NOMO-1 treated with DMSO at 0.1 percent for 48 hours (cell line): ENCODE measurements around the gene ZBTB37.
"Not testable (repeated sequence)": the region's sequence is repeated elsewhere in the genome, so short reads cannot be mapped to it uniquely, and the experiment has no call there.

ENCODE experiments used
- DNase-seq: peaks from one replicate; lab custom pipeline; 2025; ENCODE audit not compliant: unreplicated experiment; lab: John Stamatoyannopoulos, UW

The ZBTB37 gene

DNA sequence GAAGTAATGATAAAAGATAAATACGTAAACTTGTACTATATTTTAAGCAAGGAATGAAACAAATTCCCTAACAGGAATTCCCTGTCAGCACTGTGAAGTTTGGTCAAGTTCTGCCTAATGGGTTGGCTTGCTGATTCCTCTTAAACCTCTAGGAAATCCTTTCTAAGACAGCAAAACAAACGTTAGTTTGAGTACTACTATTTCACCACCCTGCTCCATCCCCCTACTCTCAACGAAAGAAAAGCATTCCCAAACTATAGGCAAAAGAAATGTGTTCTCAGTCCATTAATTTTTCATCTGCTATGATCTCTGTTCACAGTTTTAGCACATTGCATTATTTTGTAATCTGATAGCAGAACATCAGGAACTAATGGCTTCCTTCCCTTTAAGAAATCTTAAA lies 32.8 kb downstream of the ZBTB37 start:
- DNase-seq: no peak

DNA sequence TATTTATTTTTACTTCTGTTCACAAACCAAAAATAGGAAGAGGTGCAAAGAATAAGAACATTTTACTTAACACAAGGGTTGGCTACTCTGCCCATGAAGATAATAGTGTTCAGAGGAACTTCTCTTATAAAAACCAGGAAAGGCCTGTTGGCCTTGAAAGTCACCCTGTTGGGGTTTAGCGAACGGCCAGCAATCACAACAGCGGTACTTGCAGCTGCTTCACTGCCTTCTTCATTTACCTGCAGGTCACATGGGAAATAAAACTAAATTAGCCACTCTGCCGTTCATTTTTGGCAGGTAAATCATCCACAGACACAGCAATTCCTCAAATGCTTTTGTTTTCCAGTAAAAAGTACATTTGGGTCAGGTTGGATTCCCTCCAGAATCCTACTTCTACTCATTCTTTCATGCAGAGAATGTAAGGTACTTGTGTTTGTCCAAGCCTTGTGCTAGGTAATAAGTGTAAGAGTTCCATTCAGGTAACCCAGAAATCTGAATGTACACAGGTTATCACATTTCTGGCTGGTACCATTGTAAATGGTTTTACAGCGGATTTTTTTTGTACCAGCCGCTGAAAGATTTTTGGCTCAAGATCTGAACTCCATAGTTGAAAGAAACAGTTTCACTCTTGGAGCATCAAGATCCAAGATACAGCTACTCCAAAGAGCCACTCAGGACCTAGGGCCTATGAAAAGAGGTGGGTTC lies 35.8 kb downstream of the ZBTB37 start:
- no peak for DNase-seq

DNA sequence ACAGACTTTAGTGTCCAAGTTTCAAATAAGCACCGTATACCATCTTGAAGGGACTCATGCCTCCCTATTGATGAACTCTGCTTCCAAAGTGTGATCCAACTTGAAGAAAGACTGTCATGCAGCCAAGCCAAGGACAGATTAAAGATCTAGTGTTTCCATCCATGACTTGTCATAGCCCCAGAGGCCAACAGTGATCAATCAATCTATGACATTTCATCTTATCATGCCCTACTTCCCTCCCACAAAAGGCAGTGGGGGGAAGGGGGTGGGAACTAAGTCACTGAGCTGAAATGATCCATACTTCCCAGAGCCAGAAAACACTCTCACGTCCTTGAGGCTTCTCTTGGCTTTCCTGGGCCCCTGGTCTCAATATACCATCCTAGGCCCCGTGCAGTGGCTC lies 44.9 kb downstream of the ZBTB37 start:
- DNase-seq: no peak

DNA sequence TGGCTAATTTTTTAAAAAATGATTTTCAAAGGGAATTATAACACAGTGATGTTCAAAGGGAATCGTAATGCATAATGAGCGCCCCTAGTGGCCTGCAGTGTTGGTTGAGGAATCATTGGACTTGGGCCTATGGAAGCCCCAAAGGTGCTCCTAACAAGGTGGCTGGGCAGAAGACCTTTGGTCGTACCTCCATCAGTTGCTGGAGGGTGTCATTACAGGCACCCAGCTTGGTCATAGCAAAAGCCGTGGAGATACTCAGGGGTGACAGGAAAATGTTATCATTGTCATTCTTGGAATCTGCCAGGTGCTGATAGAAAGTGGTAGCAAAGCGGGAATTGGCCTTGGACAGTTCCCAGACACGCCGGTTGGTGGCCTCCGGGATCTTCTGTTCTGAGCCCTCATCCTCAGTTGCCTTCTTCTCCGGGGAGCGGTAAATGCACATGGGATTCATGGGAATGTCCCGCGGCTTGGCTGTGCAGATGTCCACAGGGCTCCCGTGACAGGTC lies 46.2 kb downstream of the ZBTB37 start:
- DNase-seq: no peak

DNA sequence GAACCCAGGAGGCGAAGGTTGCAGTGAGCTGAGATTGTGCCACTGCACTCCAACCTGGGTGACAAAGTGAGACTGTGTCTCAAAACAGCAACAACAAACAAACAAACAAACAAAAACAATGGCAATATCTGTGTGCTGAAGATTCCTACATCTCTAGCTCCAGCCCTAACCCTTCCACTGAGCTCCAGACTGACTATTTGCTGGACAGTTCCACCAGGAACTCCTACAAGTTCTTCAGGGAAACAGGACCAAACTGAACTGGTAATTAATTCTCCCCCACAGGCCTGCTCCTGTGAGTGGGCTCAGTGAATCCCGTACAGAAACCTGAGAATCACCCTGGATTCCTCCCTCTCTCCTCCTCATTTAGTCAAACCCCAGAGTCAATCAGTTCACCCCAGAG lies 47.4 kb downstream of the ZBTB37 start:
- DNase-seq: no peak

DNA sequence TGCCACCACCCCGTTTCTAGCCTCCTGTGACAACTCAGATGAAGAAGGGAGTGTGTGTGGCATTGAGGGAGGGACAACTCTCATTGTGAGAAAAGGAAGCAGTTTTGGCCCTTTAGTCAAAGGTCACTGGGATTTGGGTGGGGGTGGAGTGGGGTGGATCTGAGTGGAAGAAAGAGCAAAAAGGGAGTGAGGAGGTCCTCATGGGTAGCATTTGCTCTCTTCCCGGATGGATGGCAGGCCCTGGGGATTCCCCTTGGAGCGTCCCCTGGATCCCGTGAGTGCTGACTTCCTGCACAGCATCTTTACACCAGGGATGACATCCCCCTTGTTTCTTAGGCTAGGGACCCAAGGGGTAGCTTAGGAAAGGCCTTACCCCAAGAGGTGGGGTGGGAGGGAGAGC lies 48.5 kb downstream of the ZBTB37 start:
- DNase-seq: no peak

DNA sequence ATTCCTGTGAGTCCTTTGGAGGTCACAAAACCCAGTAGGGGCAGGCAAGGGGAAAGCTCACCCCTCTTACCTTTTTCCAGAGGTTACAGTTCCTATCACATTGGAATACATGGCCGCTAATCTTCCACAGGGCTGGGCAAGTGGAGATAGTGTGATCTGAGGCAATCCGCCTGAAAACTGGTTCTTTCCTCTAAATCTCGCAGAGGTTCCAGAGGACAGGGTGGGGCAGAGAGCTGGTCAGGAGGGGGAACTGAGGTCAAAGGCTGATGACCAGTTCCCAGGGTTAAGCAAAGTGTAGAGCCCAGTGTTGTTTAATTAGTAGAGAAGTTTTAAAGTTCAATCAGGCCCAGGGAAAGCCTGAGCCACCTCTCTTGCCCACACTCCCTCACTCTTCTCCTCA lies 49.0 kb downstream of the ZBTB37 start, which contains the start of gene SERPINC1:
SERPINC1 (minus strand) TSS at position 179 of the 400 bp plus-strand sequence; CDS start at position 111, 68 bp downstream.
- no peak for DNase-seq

DNA sequence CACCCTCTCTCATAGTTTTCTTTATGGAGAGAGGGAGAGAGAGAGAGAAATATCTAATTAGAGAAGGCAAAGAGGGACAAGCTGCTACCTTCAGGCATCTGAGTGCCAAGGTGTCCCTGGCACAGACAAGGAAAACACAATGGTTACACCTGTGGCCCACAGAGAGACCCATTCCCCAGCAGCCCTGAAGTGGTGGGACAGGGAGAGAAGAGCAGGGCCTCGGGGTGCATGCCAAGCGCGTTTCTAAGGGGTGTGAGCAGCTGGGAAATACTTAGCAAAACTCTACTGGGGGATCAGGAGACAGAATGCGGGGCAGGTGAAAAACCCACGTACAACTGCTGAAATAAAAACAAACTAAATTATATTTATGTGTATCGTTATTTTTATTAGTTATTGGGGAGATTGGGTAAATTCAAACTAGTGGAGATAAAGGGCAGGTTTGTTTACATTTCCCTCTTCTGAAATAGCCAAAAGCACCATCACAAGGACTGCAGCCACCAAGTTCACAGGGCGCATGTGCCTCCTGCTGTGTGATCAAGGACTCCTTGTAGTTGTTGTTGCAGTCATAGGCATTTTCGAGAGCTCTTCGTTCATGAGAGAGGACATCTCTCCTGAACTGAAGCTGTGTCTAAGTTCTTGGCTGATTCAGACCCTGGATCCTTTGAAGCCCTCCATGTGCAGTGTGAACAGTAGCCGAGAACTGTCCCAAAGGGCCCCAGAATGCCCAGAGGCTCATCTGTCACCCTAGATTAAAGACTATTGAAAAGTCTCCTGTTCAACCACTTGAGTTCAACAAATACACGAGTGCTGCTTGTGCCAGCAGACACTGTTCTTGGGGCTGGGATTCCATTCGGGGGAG lies 49.7 kb downstream of the ZBTB37 start:
- DNase-seq: no peak

DNA sequence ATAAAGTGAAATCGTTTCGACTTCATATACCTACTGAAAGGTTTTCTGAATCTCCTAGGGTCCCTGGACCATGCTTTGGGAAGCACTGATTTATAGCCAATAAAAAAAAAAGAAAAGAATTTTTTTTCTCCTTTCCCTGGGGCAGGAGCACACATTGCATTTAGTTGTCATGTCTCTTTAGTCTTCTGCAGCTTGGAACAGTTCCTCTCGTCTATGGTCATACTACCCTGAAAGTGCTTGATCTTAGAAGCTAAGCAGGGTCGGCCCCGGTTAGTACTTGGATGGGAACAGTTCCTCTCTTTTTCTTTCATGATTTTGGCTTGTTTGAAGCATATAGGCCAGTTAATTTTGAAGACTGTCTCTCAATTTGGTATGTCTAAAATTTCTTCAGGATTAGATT lies 52.7 kb downstream of the ZBTB37 start:
- no peak for DNase-seq

DNA sequence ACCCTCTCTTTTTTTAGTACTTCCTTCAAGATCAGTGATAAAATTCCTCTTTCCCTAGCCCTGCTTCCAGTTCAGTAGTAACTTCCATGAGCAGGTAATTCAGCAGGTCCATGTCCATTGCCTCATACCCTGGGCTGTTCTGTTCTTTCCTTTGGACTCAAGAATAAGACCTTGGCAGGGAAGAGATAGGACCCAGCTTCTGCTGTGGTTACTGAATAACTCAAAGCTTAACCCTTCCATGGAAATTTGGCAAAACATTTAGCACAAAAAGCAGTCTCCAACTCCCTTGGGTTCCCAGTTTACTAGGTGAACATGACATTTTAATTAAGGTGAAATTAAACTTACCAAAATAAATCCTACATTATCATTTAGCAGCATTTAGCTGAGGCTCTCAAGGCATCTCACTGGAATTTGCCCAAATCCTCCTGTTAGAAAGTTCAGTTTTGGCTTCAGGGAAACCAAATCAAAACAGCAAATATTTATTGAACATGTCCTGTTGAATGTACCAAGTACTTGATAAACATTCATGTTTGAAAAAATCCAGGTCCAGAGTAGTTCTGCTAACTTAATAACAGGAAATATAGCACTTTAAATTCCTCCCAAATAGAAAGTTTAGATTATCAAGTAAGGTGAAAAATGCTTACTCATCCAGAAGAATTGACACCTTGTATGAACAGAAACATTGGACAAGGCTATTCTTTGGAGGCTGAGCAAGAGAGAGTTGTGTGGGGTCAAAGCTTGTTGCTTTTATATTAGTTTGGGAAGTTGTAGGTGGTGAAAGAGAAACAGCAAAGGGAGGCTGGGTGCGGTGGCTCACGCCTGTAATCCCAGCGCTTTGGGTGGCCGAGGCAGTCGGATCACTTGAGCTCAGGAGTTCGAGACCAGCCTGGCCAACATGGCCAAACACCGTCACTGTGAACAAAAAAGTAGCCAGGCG lies 57.4 kb downstream of the ZBTB37 start:
- DNase-seq: no peak

DNA sequence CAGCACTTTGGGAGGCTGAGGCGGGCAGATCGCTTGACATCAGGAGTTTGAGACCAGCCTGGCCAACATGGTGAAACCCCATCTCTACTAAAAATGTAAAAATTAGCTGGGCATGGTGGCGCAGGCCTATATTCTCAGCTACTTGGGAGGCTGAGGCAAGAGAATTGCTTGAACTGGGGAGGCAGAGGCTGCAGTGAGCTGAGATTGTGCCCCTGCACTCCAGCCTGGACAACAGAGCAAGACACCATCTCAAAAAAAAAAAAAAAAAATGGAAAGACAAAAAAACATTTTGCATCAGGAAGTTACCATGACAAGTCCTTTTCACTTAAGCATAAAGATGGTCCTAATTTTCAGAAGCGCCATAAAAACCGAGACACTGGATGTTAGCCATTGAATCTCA lies 62.4 kb downstream of the ZBTB37 start:
- not testable (repeated sequence) for DNase-seq

DNA sequence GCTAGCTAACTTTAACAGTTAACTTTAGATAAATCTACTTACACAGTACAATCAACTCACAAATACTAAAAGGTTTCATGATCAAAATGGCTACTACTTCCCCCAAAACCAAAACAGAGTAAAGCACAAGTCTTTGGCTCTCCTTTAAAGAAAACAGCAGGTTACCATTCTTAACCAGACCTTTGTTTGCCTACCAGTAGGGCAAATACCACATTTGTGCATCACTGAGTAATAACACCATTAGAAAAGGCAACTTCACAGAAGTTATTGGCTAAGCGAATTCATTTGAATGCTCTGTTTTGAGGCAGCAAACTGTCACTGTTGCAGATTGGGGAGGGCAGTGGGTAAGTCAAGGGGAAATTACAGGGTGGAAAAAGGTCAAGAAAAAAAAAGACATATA lies 66.3 kb downstream of the ZBTB37 start:
- DNase-seq: no peak

DNA sequence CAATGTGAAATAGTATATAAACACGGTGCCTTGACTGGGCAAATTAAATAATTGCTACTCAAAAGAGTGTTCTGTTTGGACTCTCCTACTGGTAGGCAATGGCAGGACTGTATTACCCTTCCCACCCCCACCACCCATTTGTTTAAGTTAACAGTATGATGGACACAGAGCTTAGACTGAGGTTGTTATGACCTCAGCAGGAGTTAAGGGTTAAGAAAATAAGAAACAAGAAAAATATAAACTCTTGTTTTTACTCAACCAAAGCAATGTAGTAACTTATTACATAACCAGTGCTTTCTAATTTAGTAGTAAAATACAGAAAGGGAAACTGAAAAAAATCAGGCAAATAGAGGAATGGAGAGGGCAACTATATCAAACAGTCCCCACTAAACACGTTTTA lies 68.9 kb downstream of the ZBTB37 start:
- DNase-seq: no peak

DNA sequence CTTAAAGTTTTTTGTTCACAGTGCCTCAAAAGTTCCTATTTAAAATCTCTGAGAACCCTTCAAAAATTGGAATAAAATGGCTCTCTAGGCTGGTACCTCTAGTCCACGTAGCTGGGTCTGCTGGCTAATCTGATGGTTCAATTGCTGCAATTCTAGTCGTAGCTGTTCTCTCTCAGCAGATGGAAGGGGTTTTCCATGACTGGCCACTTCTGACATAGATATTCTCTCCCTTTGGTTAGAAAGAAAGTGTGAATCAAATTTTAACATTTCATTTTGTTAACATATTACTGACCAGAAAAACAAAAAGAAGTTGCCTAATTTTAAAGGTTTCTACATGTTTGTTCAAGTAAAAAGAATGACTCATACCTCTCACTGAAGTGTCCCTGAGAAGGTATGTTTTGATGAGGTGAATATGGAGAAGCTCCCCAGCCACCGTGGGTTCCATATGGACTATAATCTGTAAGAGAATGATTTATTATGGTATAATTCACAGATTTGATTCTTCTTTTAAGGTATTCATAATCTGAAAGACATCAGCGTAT lies 78.3 kb downstream of the ZBTB37 start:
- no peak for DNase-seq

DNA sequence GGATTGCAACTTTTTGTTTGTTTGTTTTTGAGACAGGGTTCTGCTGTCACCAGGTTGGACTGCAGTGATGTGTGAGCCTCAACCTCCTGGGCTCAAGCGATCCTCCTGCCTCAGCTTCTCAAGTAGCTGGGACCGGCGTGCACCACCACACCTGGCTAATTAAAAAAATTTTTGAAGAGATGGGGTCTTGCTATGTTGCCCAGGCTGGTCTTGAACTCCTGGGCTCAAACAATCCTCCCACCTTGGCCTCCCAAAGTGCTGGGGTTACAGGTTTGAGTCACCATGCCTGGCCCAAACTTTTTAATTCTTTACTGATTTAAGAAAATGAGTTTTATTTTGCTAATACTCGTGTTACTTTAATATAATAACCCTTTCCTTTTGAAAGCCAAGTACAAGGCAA lies 80.4 kb downstream of the ZBTB37 start:
- DNase-seq: no peak
